ENCODE data around the gene CCDC152. TPM values are rescaled to one million over a fixed set of nuclear protein-coding genes. Genes with fewer than 3 reads are reported as not detected.

The CCDC152 gene
- polyA plus RNA-seq, 1 donor (not counting 4 experiments of a cell fraction or from before 2014, with no cell fraction given), result 0.71 TPM

DNA sequence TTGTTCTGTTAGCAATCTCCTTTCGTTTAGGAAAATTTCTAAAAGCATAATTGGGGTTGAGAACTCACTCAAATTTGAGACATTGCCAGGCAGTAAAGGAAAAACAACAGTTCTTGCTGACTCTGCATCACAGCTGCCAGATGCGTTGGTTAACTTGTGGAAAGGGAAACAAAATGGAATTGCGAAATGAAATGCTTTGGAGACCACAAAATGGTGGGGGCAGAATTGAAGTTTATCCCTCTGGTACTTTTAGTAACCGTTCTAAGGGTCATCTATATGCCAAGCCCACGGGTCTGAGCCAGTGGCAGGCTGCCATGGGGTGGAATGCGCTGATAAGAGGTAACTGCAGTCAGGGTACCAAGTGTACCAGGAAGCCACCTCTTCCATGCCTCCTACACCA lies 83.7 kb downstream of the CCDC152 start:
- no peaks in the 10 kb centered on the region for H4K20me1 ChIP-seq (ENCODE audit: control insufficient read depth, extremely low read depth, insufficient read depth, low read length)
- no peak for TF ChIP-seq EZH2 (IDR thresholded peaks at IDR 0.05; ENCODE audit: low read length)
- TF ChIP-seq, protein P1, sequence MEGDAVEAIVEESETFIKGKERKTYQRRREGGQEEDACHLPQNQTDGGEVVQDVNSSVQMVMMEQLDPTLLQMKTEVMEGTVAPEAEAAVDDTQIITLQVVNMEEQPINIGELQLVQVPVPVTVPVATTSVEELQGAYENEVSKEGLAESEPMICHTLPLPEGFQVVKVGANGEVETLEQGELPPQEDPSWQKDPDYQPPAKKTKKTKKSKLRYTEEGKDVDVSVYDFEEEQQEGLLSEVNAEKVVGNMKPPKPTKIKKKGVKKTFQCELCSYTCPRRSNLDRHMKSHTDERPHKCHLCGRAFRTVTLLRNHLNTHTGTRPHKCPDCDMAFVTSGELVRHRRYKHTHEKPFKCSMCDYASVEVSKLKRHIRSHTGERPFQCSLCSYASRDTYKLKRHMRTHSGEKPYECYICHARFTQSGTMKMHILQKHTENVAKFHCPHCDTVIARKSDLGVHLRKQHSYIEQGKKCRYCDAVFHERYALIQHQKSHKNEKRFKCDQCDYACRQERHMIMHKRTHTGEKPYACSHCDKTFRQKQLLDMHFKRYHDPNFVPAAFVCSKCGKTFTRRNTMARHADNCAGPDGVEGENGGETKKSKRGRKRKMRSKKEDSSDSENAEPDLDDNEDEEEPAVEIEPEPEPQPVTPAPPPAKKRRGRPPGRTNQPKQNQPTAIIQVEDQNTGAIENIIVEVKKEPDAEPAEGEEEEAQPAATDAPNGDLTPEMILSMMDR (optimal IDR thresholded peaks at IDR 0.05 in 1 of 3, IDR thresholded peaks at IDR 0.05 in 1 of 3, conservative IDR thresholded peaks at IDR 0.05 in 1 of 3; ENCODE audit: extremely low read depth in 1 of 3, insufficient read depth in 2 of 3, low read length in 3 of 3), result no peak
- FAIRE-seq (no peak), DNase-seq (ENCODE audit: low read depth, low spot score) (no peak)
- H3K27ac ChIP-seq (ENCODE audit: control insufficient read depth, insufficient read depth, low read length), result no peak overlapping the region
- no peaks in the 10 kb centered on the region for H3K9me3 ChIP-seq (ENCODE audit: control insufficient read depth, low read depth, low read length)
- no peaks in the 10 kb centered on the region for H3K79me2 ChIP-seq (ENCODE audit: control insufficient read depth, insufficient read depth, low read length)
- no peak overlapping the region for H3K4me3 ChIP-seq (ENCODE audit: control insufficient read depth in 2 of 3, extremely low read depth in 1 of 3, insufficient read depth in 2 of 3, low read depth in 1 of 3, low read length in 3 of 3)
- no peak overlapping the region for H3K4me2 ChIP-seq (ENCODE audit: control insufficient read depth, extremely low read depth, insufficient read depth, low read depth, low read length)
- H3K36me3 ChIP-seq (ENCODE audit: control insufficient read depth in 2 of 2, extremely low read depth in 1 of 2, insufficient read depth in 2 of 2, low read length in 2 of 2), result no peaks in the 10 kb centered on the region
- H3K4me1 ChIP-seq (ENCODE audit: control insufficient read depth, extremely low read depth, insufficient read depth, low read length), result no peaks in the 10 kb centered on the region
- H3K9ac ChIP-seq (ENCODE audit: control insufficient read depth, extremely low read depth, insufficient read depth, low read length), result no peak overlapping the region
- no peaks in the 10 kb centered on the region for H3K9me1 ChIP-seq (ENCODE audit: control insufficient read depth, extremely low read depth, insufficient read depth, low read length)
- peak overlapping the region; percentile 30 for H2AFZ ChIP-seq (ENCODE audit: control insufficient read depth, low read length)
- dilution Hi-C loops (cut with MboI; ENCODE audit: extremely low pct_ligation_motif_present, low sequenced_read_pairs), result no loop called here
- H3K27me3 ChIP-seq (ENCODE audit: control insufficient read depth, extremely low read depth, insufficient read depth, low read length), result no peaks in the 10 kb centered on the region

DNA sequence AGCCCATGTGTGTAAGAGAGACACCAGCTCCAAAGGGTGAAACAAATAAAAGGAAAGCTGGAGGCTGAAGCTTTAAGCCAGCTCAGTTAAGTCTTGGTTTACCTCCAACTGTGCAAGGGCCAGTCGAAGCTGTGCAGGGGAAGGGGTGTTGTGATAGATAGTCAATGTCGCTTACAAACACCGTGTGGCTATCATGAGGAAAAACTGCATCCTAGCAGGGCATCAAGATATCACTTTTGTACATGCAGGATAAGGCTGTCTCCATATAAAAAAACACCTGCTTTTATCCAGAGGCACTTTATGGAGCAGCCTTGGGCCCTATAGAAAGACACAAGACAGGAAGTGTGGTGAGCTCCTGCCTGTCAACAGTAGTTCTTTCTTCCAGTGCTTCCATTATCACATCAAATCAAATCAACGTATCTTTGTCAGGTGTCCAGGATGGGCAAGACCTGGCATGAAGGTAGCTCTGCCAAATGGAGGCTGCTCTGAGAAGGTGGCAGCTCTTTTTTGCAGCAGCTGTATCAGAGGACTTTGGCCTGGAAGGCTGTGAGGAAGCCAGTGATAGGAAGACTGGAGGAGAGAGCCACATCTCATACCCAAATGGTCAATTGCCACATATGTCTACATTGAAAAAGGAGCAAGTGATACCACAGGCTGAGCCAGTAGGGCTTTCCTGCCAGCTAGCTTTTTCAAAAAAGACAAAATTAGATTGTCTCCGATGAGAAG lies 84.4 kb downstream of the CCDC152 start:
- Histone ChIP-seq H3K4me1 (ENCODE audit: control insufficient read depth, extremely low read depth, insufficient read depth, low read length) (no peaks in the 10 kb centered on the region), H3K79me2 (ENCODE audit: control insufficient read depth, insufficient read depth, low read length) (no peaks in the 10 kb centered on the region), H2AFZ (ENCODE audit: control insufficient read depth, low read length) (no peak overlapping the region), H3K9me3 (ENCODE audit: control insufficient read depth, low read depth, low read length) (no peaks in the 10 kb centered on the region), H3K27me3 (ENCODE audit: control insufficient read depth, extremely low read depth, insufficient read depth, low read length) (no peaks in the 10 kb centered on the region), H3K4me3 (ENCODE audit: control insufficient read depth in 2 of 3, extremely low read depth in 1 of 3, insufficient read depth in 2 of 3, low read depth in 1 of 3, low read length in 3 of 3) (no peak overlapping the region), H3K9me1 (ENCODE audit: control insufficient read depth, extremely low read depth, insufficient read depth, low read length) (no peaks in the 10 kb centered on the region), H3K27ac (ENCODE audit: control insufficient read depth, insufficient read depth, low read length) (no peak overlapping the region), H3K36me3 (ENCODE audit: control insufficient read depth in 2 of 2, extremely low read depth in 1 of 2, insufficient read depth in 2 of 2, low read length in 2 of 2) (no peaks in the 10 kb centered on the region), H3K9ac (ENCODE audit: control insufficient read depth, extremely low read depth, insufficient read depth, low read length) (no peak overlapping the region), H4K20me1 (ENCODE audit: control insufficient read depth, extremely low read depth, insufficient read depth, low read length) (no peaks in the 10 kb centered on the region), H3K4me2 (ENCODE audit: control insufficient read depth, extremely low read depth, insufficient read depth, low read depth, low read length) (no peak overlapping the region)
- FAIRE-seq, result no peak
- dilution Hi-C loops (cut with MboI; ENCODE audit: extremely low pct_ligation_motif_present, low sequenced_read_pairs), result no loop called here
- no peak for DNase-seq (ENCODE audit: low read depth, low spot score)
- TF ChIP-seq, protein P1 (optimal IDR thresholded peaks at IDR 0.05 in 1 of 3, IDR thresholded peaks at IDR 0.05 in 1 of 3, conservative IDR thresholded peaks at IDR 0.05 in 1 of 3; ENCODE audit: extremely low read depth in 1 of 3, insufficient read depth in 2 of 3, low read length in 3 of 3), result no peak
- TF ChIP-seq EZH2 (IDR thresholded peaks at IDR 0.05; ENCODE audit: low read length), result no peak
